ENCODE measurements around the gene TUBA1C. TPM values are rescaled to one million over a fixed set of nuclear protein-coding genes. Genes with fewer than 3 reads are reported as not detected.

The TUBA1C gene
- total RNA-seq, 2 donors from 2014 or later, result 81.9 to 85.6 TPM

DNA sequence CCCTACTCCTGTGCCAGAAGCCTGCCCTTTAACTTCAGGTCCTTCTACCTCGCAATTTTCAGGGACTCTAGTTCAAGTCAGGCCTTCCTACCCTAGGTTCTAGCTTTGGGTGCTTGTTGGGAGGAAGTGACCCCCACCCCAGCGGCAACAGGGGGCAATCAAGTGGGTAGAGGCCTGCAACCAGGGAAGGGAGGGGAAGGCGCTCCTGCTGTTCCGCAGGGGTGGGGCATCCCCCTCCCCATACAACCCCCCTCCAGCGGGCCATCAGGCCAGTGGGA lies 29.9 kb downstream of the TUBA1C start:
- no peaks in the 10 kb centered on the region for H3K9me3 ChIP-seq
- H3K36me3 ChIP-seq, result no peaks in the 10 kb centered on the region
- intact Hi-C loops (cut with DNase I), result loop anchor here (5.0 kb wide), 1 partner anchor 38 kb away; no protein-coding TSS in a partner anchor
- DNase-seq (ENCODE audit: low spot score), result no peak
- no peaks in the 10 kb centered on the region for H3K4me1 ChIP-seq (replicated peaks)
- peaks cover 21% of the 10 kb centered on the region for H3K27me3 ChIP-seq (replicated peaks; ENCODE audit: insufficient read depth)
- H3K4me3 ChIP-seq, result no peak overlapping the region
- TF ChIP-seq POLR2AphosphoS5 (IDR thresholded peaks at IDR 0.05) (no peak), POLR2A (IDR thresholded peaks at IDR 0.05) (no peak)
- TF ChIP-seq, protein P1, sequence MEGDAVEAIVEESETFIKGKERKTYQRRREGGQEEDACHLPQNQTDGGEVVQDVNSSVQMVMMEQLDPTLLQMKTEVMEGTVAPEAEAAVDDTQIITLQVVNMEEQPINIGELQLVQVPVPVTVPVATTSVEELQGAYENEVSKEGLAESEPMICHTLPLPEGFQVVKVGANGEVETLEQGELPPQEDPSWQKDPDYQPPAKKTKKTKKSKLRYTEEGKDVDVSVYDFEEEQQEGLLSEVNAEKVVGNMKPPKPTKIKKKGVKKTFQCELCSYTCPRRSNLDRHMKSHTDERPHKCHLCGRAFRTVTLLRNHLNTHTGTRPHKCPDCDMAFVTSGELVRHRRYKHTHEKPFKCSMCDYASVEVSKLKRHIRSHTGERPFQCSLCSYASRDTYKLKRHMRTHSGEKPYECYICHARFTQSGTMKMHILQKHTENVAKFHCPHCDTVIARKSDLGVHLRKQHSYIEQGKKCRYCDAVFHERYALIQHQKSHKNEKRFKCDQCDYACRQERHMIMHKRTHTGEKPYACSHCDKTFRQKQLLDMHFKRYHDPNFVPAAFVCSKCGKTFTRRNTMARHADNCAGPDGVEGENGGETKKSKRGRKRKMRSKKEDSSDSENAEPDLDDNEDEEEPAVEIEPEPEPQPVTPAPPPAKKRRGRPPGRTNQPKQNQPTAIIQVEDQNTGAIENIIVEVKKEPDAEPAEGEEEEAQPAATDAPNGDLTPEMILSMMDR (IDR thresholded peaks at IDR 0.05), result no peak
- H3K27ac ChIP-seq, result no peak overlapping the region
- 77% methylated on average over 5 of the region's 5 CpGs for WGBS

DNA sequence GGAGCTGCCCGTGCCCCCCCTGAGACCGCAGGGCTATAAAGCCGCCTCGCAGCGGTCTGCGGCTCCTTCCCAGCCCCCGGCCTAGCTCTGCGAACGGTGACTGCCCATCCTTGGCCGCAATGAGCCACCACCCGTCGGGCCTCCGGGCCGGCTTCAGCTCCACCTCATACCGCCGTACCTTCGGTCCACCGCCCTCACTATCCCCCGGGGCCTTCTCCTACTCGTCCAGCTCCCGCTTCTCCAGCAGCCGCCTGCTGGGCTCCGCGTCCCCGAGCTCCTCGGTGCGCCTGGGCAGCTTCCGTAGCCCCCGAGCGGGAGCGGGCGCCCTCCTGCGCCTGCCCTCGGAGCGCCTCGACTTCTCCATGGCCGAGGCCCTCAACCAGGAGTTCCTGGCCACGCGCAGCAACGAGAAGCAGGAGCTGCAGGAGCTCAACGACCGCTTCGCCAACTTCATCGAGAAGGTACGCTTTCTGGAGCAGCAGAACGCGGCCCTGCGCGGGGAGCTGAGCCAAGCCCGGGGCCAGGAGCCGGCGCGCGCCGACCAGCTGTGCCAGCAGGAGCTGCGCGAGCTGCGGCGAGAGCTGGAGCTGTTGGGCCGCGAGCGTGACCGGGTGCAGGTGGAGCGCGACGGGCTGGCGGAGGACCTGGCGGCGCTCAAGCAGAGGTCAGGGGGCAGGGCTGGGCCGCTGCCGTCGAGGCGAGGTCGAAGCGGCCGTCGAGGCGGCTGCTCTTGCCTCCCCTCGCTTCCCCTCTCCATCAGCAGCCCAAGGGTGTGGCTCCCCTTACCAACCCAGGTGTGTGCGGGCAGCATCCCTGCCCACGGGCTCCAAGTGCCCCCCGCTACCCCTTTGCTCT lies 30.4 kb downstream of the TUBA1C start, which contains the start of gene PRPH:
TSS of gene PRPH (plus strand) at position 66 of the 855 bp plus-strand sequence. CDS start at position 120, 54 bp downstream.
- TF ChIP-seq POLR2A (IDR thresholded peaks at IDR 0.05), result no peak
- TF ChIP-seq, protein P1 (IDR thresholded peaks at IDR 0.05), result no peak
- no peak for TF ChIP-seq POLR2AphosphoS5 (IDR thresholded peaks at IDR 0.05)
- intact Hi-C loops (cut with DNase I), result loop anchor here (5.0 kb wide), 1 partner anchor 37 kb away; no protein-coding TSS in a partner anchor
- Histone ChIP-seq H3K27me3 (replicated peaks; ENCODE audit: insufficient read depth) (peaks cover 21% of the 10 kb centered on the region), H3K27ac (no peak within 1 kb of the TSS), H3K36me3 (no peaks in the 10 kb centered on the region), H3K4me1 (replicated peaks) (no peaks in the 10 kb centered on the region), H3K9me3 (no peaks in the 10 kb centered on the region), H3K4me3 (no peak within 1 kb of the TSS)
- WGBS, result 20% methylated on average over 74 of the region's 82 CpGs
- DNase-seq (ENCODE audit: low spot score), result no peak

DNA sequence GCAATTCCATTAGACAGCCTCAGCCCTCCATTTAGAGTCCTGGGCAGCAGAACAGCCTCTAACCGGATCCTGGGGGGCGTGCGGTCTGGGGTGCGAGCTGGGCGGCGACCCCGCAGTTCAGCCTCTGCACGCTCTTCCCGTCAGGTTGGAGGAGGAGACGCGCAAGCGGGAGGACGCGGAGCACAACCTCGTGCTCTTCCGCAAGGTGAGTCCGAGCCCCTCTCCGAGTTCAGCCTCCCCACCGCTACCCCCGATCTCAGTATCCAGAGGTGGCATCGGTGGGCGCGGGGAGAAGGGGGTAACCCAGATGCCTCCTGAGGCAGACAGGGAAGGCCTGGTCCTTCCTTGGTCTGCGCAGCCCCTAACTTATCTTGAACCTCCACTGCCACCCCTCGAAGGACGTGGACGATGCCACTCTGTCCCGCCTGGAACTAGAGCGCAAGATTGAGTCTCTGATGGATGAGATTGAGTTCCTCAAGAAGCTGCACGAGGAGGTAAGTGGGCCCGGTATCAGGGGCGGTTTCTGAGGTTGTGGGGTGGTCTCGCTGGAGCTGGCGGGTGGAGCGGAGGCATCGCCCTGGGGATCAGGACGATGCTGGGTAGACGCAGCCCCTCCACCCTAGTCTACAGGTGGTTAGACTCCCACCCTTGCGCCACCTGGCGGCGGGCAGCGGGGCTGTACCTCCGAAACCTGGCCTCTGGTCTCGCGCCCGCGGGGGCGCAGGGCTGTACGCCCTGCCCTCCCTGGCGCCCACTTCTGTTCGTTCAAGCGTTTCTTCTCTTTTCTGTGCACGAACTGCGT lies 31.4 kb downstream of the TUBA1C start:
- no peak for DNase-seq (ENCODE audit: low spot score)
- H3K4me1 ChIP-seq (replicated peaks), result no peaks in the 10 kb centered on the region
- H3K27ac ChIP-seq, result no peak overlapping the region
- WGBS, result 24% methylated on average over 30 of the region's 54 CpGs
- H3K27me3 ChIP-seq (replicated peaks; ENCODE audit: insufficient read depth), result peaks cover 21% of the 10 kb centered on the region
- H3K36me3 ChIP-seq, result no peaks in the 10 kb centered on the region
- H3K9me3 ChIP-seq, result no peaks in the 10 kb centered on the region
- no peak overlapping the region for H3K4me3 ChIP-seq
- no peak for TF ChIP-seq POLR2A (IDR thresholded peaks at IDR 0.05)
- TF ChIP-seq, protein P1 (IDR thresholded peaks at IDR 0.05), result peak; percentile 34 to 51 (median 44)
- intact Hi-C loops (cut with DNase I), result loop anchor here (5.0 kb wide), 1 partner anchor 36 kb away; no protein-coding TSS in a partner anchor

DNA sequence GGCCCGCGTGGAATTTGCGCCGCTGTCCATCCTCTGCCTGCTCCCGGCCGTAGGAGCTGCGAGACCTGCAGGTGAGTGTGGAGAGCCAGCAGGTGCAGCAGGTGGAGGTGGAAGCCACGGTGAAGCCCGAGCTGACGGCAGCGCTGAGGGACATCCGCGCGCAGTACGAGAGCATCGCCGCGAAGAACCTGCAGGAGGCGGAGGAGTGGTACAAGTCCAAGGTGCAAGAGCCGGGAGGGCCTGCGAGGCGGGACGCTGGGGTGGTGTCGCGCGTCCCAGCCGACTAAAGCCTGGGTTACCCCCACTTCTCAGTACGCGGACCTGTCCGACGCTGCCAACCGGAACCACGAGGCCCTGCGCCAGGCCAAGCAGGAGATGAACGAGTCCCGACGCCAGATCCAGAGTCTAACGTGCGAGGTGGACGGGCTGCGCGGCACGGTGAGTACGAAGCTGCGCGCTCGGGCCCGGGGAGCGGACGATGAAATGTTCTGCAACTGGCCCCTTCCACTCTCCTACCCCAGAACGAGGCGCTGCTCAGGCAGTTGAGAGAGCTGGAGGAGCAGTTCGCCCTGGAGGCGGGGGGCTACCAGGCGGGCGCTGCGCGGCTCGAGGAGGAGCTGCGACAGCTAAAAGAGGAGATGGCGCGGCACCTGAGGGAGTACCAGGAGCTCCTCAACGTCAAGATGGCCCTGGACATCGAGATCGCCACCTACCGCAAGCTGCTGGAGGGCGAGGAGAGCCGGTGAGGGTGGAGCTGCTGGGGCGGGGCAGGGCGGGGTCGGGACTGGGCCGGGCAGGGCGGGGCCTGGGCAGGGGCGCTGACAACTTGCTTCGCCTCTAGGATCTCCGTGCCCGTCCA lies 32.2 kb downstream of the TUBA1C start:
- Histone ChIP-seq H3K4me3 (no peak overlapping the region), H3K9me3 (no peaks in the 10 kb centered on the region), H3K36me3 (no peaks in the 10 kb centered on the region), H3K4me1 (replicated peaks) (no peaks in the 10 kb centered on the region), H3K27ac (no peak overlapping the region), H3K27me3 (replicated peaks; ENCODE audit: insufficient read depth) (peaks cover 21% of the 10 kb centered on the region)
- TF ChIP-seq POLR2A (IDR thresholded peaks at IDR 0.05), result no peak
- TF ChIP-seq POLR2AphosphoS5 (IDR thresholded peaks at IDR 0.05), result no peak
- TF ChIP-seq, protein P1 (IDR thresholded peaks at IDR 0.05), result peak in 1 of 4 experiments; percentile 2
- intact Hi-C loops (cut with DNase I), result loop anchor here (5.0 kb wide), 1 partner anchor 35 kb away; no protein-coding TSS in a partner anchor
- WGBS, result 3% methylated on average over 62 of the region's 77 CpGs
- DNase-seq (ENCODE audit: low spot score), result no peak
